IPS-18c (cell line): Measurements from ENCODE around the gene CCDC102A.

Experiments used
- H3K4me3 ChIP-seq: 2 replicates; pipeline ENCODE4 v1.7.0; 2013; ENCODE audit warnings: low read depth, mild to moderate bottlenecking, low read length, moderate library complexity; ENCODE audit not compliant: insufficient read depth
- H3K9me3 ChIP-seq: one replicate; pipeline ENCODE4 v1.6.1; 2013; ENCODE audit warnings: mild to moderate bottlenecking, low read length, moderate library complexity; ENCODE audit not compliant: control insufficient read depth, insufficient read depth

CCDC102A gene

DNA sequence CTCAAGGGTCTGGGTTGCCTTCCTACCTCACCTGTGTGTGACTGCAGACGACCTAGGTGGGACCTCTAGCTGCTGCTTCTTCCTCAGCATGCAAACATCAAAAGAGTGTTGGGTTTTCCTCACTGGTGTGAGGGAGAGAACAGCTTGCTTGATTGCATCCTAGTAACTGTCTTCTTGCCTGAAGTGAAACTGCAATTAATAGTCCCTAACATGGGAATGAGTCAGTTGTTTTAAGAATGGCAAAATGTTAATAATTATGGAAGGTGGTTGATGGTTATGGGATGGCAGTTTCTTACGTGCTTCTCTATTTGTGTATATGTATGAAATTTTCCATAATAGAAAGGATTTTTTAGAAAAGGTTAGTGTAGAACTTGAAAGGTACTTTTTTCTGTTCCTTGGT is 68.0 kb downstream of the CCDC102A start:
- H3K9me3 ChIP-seq, result no peaks in the 10 kb centered on the region
- H3K4me3 ChIP-seq, result no peak overlapping the region

DNA sequence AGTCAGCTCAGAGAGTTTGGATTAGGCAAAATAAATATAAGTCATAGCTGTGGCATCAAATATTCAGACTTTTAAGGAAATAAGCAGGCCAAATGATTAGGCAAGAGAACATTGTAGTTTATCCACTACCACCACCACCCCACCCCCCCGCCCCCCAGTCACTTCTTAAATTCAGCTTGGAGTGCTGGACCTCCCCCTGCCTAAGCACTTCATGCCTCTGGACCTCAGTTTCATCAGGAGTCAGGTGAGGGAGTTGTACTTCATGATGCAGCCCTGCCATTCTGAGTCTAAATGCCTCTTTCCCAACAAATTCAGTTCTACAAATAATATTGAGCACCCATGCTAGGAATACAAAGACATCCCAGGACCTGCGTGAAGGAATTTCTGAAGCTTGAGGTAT is 71.8 kb downstream of the CCDC102A start:
- H3K9me3 ChIP-seq, result no peaks in the 10 kb centered on the region
- H3K4me3 ChIP-seq, result no peak overlapping the region

DNA sequence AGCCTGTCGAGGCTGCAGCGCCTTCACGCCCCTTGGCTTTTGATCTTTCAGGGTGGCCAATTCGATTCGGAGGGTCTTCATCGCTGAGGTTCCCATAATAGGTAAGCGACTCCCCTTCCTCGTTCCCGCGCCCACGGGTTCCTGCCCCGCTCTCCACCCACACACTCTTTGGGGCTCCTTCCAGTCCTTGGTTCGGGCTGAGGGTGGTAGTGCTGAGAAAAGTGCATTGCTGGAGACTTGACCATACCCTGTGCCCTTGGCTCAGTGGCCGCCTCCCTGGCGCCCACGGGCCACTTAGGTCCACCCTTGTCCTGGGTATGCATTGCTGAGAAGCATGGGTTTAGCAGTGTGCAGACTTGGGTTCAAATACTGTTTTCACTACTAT is 73.4 kb downstream of the CCDC102A start:
- no peaks in the 10 kb centered on the region for H3K9me3 ChIP-seq
- peak overlapping the region; percentile 85 for H3K4me3 ChIP-seq

DNA sequence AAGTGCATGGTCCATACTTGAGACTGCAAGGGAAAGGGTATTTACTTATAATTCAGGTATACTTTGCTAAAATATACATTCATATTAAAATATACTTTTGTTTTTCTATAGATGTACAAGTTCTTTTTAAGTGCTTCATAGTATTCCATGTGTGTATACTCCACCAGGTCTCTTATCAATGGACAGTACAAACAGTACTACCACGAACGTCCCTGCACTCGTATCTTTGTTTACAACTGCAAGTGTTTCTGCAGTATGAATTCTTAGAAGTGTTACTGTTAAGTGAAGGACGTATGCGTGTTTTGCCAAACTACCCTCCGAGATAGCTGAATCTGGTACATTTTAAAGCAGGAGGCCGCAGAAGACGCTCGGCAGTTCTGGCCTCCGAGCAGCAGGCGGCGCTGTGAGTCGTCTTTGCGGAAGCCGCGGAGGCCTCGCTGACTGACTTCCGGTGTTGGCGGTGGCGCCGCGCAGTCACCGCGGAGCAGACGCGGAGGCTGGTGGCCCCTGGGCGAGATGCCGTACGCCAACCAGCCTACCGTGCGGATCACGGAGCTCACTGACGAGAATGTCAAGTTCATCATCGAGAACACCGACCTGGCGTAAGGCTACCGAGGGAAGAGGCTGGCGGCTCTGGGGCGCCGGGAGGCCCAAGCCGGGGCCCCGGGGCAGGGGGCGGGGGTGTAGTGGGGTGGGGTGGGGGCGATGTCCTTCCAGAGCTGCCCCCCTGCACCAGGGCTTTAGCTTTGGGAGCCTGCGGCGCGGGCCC is 74.0 kb downstream of the CCDC102A start, which contains the start of gene POLR2C:
Gene POLR2C (plus strand): TSS at position 471 of the 769 bp plus-strand sequence. CDS start 46 bp downstream, at position 517.
- no peaks in the 10 kb centered on the region for H3K9me3 ChIP-seq
- peak within 1 kb of the TSS; percentile 85 for H3K4me3 ChIP-seq
